HCT116 (cell line): ENCODE measurements around the gene GREB1L. TPM values are rescaled to one million over a fixed set of nuclear protein-coding genes. Genes with fewer than 3 reads are reported as not detected.

Experiments
- ATAC-seq: fragments of 200-7000 bp; cut with Tn5 transposase; 2 replicates; pipeline ENCODE4 v1.9.1; 2020; ENCODE audit warnings: mild to moderate bottlenecking, moderate library complexity
- BruUV-seq: library from RNA; stranded (reverse); fragments of 400-500 nt; replicated peaks from 2 replicates; lab custom pipeline; 2021; lab: Mats Ljungman, UMichigan
- CTCF ChIA-PET: fragments of 300-600 bp; sonication (Branson Sonifier 250); formaldehyde crosslinking; loops from one replicate; lab custom pipeline; 2021; ENCODE audit warnings: antibody characterized with exemption; lab: Charles Lee
- POLR2A ChIA-PET: fragments of 300-600, 350-600 bp; sonication (Branson Sonifier 250); formaldehyde crosslinking; loops from one replicate; lab custom pipeline; 2021; ENCODE audit warnings: antibody characterized with exemption; lab: Charles Lee
- RAD21 ChIA-PET, 2 experiments: fragments of 300-600 bp; sonication (Branson Sonifier 250); formaldehyde crosslinking; loops; one replicate each; lab custom pipeline; 2023; ENCODE audit warnings: low total read pairs in 2 of 2; ENCODE audit not compliant: uncharacterized antibody in 2 of 2, unreplicated experiment in 2 of 2, low non-redundant PET in 1 of 2; lab: Charles Lee
- DNase-seq: peaks from one replicate; pipeline ENCODE4 v3.0.0-alpha.2; 2010; ENCODE audit warnings: low read depth, low spot score
- H2AFZ ChIP-seq: fragments of 200-600 bp; shearing (Covaris generic), sonication (generic); 2 replicates; pipeline ENCODE4 v1.6.1; 2017; ENCODE audit warnings: low read depth, mixed run types, mixed read lengths, antibody characterized with exemption, low read length; ENCODE audit not compliant: poor library complexity, severe bottlenecking
- H3K27ac ChIP-seq: 2 replicates; pipeline ENCODE4 v1.5.1; 2012; ENCODE audit warnings: low read depth, low read length
- H3K27me3 ChIP-seq: fragments of 200-600 bp; sonication (generic); 2 replicates; pipeline ENCODE4 v1.6.1; 2016; ENCODE audit warnings: mixed run types, low read length, mixed read lengths; ENCODE audit not compliant: insufficient read depth
- H3K36me3 ChIP-seq, 2 experiments: fragments of 200-500 bp in 1 of 2; fragments of 200-600 bp in 1 of 2; sonication (Bioruptor generic) in 1 of 2; sonication (generic) in 1 of 2; 2 replicates each; pipeline versions ENCODE4 v1.5.1 to v1.6.1; 2014 to 2016; ENCODE audit warnings: low read length in 2 of 2, inconsistent platforms in 1 of 2, mixed read lengths in 1 of 2, mixed run types in 1 of 2; ENCODE audit not compliant: insufficient read depth in 2 of 2, control insufficient read depth in 1 of 2
- H3K4me1 ChIP-seq, 2 experiments: fragments of 200-600 bp in 1 of 2; sonication (generic) in 1 of 2; 2 replicates each; pipeline versions ENCODE4 v1.5.1 to v1.6.1; 2012 to 2017; ENCODE audit warnings: low read length in 2 of 2, inconsistent platforms in 1 of 2, mild to moderate bottlenecking in 1 of 2, mixed read lengths in 1 of 2, mixed run types in 1 of 2, moderate library complexity in 1 of 2; ENCODE audit not compliant: insufficient read depth in 2 of 2, control insufficient read depth in 1 of 2
- H3K4me2 ChIP-seq: fragments of 200-600 bp; sonication (generic); 2 replicates; pipeline ENCODE4 v1.6.1; 2017; ENCODE audit warnings: mixed run types, low read length, mixed read lengths
- H3K4me3 ChIP-seq, 2 experiments: fragments of 200-600 bp in 1 of 2; sonication (generic) in 1 of 2; replicated peaks in 1 of 2; 2 replicates each; pipeline ENCODE4 v1.5.1; 2011 to 2016; ENCODE audit warnings: low read length in 2 of 2, control low read depth in 1 of 2, low read depth in 1 of 2, mild to moderate bottlenecking in 1 of 2, mixed read lengths in 1 of 2, mixed run types in 1 of 2
- H3K79me2 ChIP-seq: fragments of 200-600 bp; sonication (generic); 2 replicates; pipeline ENCODE4 v1.6.1; 2017; ENCODE audit warnings: mild to moderate bottlenecking, mixed run types, low read length, moderate library complexity, mixed read lengths; ENCODE audit not compliant: insufficient read depth
- H3K9ac ChIP-seq: fragments of 200-600 bp; sonication (generic); 2 replicates; pipeline ENCODE4 v1.6.1; 2016; ENCODE audit warnings: low read length, mixed read lengths
- H3K9me2 ChIP-seq: fragments of 200-600 bp; sonication (generic), shearing (Covaris generic); 2 replicates; pipeline ENCODE4 v1.6.1; 2017; ENCODE audit warnings: mixed run types, mild to moderate bottlenecking, moderate library complexity; ENCODE audit not compliant: insufficient read depth
- H3K9me3 ChIP-seq, 2 experiments: fragments of 200-500 bp in 1 of 2; fragments of 200-600 bp in 1 of 2; sonication (Bioruptor generic) in 1 of 2; sonication (generic) in 1 of 2; 2 replicates each; pipeline ENCODE4 v1.6.1; 2014 to 2017; ENCODE audit warnings: low read length in 2 of 2, mixed read lengths in 2 of 2, inconsistent platforms in 1 of 2, low read depth in 1 of 2, mild to moderate bottlenecking in 1 of 2, mixed run types in 1 of 2, moderate library complexity in 1 of 2; ENCODE audit not compliant: control insufficient read depth in 1 of 2, insufficient read depth in 1 of 2
- H4K20me1 ChIP-seq: fragments of 200-600 bp; sonication (generic), shearing (Covaris generic); 2 replicates; pipeline ENCODE4 v1.6.1; 2017; ENCODE audit warnings: mixed run types, mild to moderate bottlenecking, moderate library complexity; ENCODE audit not compliant: insufficient read depth
- CBX3 ChIP-seq: IDR thresholded peaks from 2 replicates; pipeline ENCODE4 v1.6.1; 2012; ENCODE audit warnings: low read depth
- ELF1 ChIP-seq: IDR thresholded peaks from 2 replicates; pipeline ENCODE4 v1.6.1; 2012; ENCODE audit warnings: low read depth, borderline replicate concordance
- EZH2phosphoT487 ChIP-seq: fragments of 200-600 bp; IDR thresholded peaks from 2 replicates; pipeline ENCODE4 v1.6.1; 2018; ENCODE audit warnings: antibody characterized with exemption, borderline replicate concordance
- POLR2A ChIP-seq: IDR thresholded peaks from 2 replicates; pipeline ENCODE4 v1.7.0; 2011; ENCODE audit warnings: borderline replicate concordance; ENCODE audit not compliant: insufficient read depth, insufficient read length; ENCODE audit errors: extremely low read depth
- POLR2AphosphoS5 ChIP-seq: IDR thresholded peaks from 2 replicates; pipeline ENCODE4 v1.6.1; 2011; ENCODE audit warnings: mild to moderate bottlenecking, low read depth, low read length, moderate library complexity
- RAD21 ChIP-seq: IDR thresholded peaks from 2 replicates; pipeline ENCODE4 v1.6.1; 2012; ENCODE audit warnings: low read depth, mild to moderate bottlenecking
- SIN3A ChIP-seq: IDR thresholded peaks from 2 replicates; pipeline ENCODE4 v1.6.1; 2012; ENCODE audit warnings: low read depth
- SRF ChIP-seq: IDR thresholded peaks from 2 replicates; pipeline ENCODE4 v1.6.1; 2012; ENCODE audit warnings: low read depth
- YY1 ChIP-seq: IDR thresholded peaks from 2 replicates; pipeline ENCODE4 v1.6.1; 2011; ENCODE audit warnings: low read length, low read depth, moderate library complexity, mild to moderate bottlenecking; ENCODE audit not compliant: insufficient replicate concordance; ENCODE audit errors: extremely low read depth
- ZFX ChIP-seq: fragments of 450-650 bp; IDR thresholded peaks from 2 replicates; pipeline ENCODE4 v1.6.1; 2017
- intact Hi-C: fragments of 100-400 bp; cut with micrococcal nuclease; formaldehyde crosslinking; loops from 2 replicates; pipeline ENCODE4 v1.10.0; 2022
- total RNA-seq: library from RNA; stranded (reverse); gene quantifications from one replicate; pipeline ENCODE4 v1.2.1, GENCODE V29; 2021; ENCODE audit not compliant: unreplicated experiment
- TF ChIP-seq, protein P1 (sequence below): IDR thresholded peaks from 2 replicates; pipeline ENCODE4 v1.6.1; 2012; ENCODE audit warnings: low read depth
- TF ChIP-seq, protein P2 (sequence below): IDR thresholded peaks from 2 replicates; pipeline ENCODE4 v1.6.1; 2012
- TF ChIP-seq, protein P3 (sequence below): IDR thresholded peaks from 2 replicates; pipeline ENCODE4 v1.6.1; 2011; ENCODE audit warnings: mild to moderate bottlenecking, low read length, moderate library complexity; ENCODE audit not compliant: insufficient replicate concordance; ENCODE audit errors: extremely low read depth
- TF ChIP-seq, protein P4 (sequence below), 3 experiments: fragments of 200-600 bp in 1 of 3; sonication (generic) in 1 of 3; IDR thresholded peaks in 2 of 3; conservative IDR thresholded peaks in 1 of 3; 2 replicates each; pipeline ENCODE4 v1.5.1; 2012 to 2017; ENCODE audit warnings: low read depth in 2 of 3, low read length in 2 of 3, antibody characterized with exemption in 1 of 3, borderline replicate concordance in 1 of 3, control low read depth in 1 of 3, mild to moderate bottlenecking in 1 of 3, mixed read lengths in 1 of 3, mixed run types in 1 of 3, moderate library complexity in 1 of 3; ENCODE audit not compliant: insufficient read depth in 1 of 3

Gene GREB1L
- total RNA-seq, 1 experiment from 2014 or later, result 12.2 TPM

DNA sequence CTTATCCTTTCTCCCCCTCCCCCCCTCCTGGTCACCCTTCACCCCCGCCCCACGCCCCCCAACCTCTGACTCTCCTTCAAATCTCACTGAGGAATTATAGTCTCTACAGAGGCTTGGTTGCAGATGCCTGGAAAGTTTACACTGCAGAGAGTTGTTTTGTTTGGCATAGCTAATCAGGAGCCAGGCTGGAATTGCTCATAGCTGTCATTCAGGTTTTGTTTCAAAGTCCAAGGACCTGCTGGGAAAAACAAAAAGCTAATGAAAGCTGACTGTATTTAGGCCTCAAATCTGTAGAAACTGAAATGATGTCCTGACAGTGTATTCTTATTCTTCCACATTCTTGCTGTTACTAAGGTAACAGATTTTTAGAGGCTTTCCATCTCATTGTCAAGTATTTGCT is 22.6 kb downstream of the GREB1L start:
- ChIA-PET RAD21 (no interaction called here), CTCF (no interaction called here), POLR2A (no interaction called here)
- H3K36me3 ChIP-seq, result no peaks in the 10 kb centered on the region
- H3K79me2 ChIP-seq, result peaks cover 15% of the 10 kb centered on the region; the same call in 1 of the 2 replicates
- no peaks in the 10 kb centered on the region for H3K27me3 ChIP-seq
- H2AFZ ChIP-seq, result no peak overlapping the region
- no peaks in the 10 kb centered on the region for H4K20me1 ChIP-seq
- no peaks in the 10 kb centered on the region for H3K9me2 ChIP-seq
- DNase-seq, result no peak
- peaks cover 3 to 18% of the 10 kb centered on the region in 2 experiments; a peak in 3 of 4 replicates for H3K4me1 ChIP-seq
- no peaks in the 10 kb centered on the region for H3K9me3 ChIP-seq
- no peak overlapping the region for H3K27ac ChIP-seq
- ATAC-seq, result no peak
- H3K9ac ChIP-seq, result no peak overlapping the region
- no peak overlapping the region for H3K4me2 ChIP-seq
- H3K4me3 ChIP-seq, result no peak overlapping the region
- intact Hi-C loops, result loop anchor here (5.0 to 10.0 kb wide), 2 partner anchors 47 to 130 kb away; no protein-coding TSS in a partner anchor
- BruUV-seq, result no TSS peak
- TF ChIP-seq SRF (no peak), RAD21 (no peak), SIN3A (no peak), POLR2AphosphoS5 (no peak), ELF1 (no peak), ZFX (no peak), EZH2phosphoT487 (no peak), YY1 (no peak), CBX3 (no peak), POLR2A (no peak)
- TF ChIP-seq, protein P1, sequence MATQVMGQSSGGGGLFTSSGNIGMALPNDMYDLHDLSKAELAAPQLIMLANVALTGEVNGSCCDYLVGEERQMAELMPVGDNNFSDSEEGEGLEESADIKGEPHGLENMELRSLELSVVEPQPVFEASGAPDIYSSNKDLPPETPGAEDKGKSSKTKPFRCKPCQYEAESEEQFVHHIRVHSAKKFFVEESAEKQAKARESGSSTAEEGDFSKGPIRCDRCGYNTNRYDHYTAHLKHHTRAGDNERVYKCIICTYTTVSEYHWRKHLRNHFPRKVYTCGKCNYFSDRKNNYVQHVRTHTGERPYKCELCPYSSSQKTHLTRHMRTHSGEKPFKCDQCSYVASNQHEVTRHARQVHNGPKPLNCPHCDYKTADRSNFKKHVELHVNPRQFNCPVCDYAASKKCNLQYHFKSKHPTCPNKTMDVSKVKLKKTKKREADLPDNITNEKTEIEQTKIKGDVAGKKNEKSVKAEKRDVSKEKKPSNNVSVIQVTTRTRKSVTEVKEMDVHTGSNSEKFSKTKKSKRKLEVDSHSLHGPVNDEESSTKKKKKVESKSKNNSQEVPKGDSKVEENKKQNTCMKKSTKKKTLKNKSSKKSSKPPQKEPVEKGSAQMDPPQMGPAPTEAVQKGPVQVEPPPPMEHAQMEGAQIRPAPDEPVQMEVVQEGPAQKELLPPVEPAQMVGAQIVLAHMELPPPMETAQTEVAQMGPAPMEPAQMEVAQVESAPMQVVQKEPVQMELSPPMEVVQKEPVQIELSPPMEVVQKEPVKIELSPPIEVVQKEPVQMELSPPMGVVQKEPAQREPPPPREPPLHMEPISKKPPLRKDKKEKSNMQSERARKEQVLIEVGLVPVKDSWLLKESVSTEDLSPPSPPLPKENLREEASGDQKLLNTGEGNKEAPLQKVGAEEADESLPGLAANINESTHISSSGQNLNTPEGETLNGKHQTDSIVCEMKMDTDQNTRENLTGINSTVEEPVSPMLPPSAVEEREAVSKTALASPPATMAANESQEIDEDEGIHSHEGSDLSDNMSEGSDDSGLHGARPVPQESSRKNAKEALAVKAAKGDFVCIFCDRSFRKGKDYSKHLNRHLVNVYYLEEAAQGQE, result no peak
- TF ChIP-seq, protein P2, sequence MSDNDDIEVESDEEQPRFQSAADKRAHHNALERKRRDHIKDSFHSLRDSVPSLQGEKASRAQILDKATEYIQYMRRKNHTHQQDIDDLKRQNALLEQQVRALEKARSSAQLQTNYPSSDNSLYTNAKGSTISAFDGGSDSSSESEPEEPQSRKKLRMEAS, result no peak
- TF ChIP-seq, protein P3, sequence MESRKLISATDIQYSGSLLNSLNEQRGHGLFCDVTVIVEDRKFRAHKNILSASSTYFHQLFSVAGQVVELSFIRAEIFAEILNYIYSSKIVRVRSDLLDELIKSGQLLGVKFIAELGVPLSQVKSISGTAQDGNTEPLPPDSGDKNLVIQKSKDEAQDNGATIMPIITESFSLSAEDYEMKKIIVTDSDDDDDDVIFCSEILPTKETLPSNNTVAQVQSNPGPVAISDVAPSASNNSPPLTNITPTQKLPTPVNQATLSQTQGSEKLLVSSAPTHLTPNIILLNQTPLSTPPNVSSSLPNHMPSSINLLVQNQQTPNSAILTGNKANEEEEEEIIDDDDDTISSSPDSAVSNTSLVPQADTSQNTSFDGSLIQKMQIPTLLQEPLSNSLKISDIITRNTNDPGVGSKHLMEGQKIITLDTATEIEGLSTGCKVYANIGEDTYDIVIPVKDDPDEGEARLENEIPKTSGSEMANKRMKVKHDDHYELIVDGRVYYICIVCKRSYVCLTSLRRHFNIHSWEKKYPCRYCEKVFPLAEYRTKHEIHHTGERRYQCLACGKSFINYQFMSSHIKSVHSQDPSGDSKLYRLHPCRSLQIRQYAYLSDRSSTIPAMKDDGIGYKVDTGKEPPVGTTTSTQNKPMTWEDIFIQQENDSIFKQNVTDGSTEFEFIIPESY, result no peak
- TF ChIP-seq, protein P4, sequence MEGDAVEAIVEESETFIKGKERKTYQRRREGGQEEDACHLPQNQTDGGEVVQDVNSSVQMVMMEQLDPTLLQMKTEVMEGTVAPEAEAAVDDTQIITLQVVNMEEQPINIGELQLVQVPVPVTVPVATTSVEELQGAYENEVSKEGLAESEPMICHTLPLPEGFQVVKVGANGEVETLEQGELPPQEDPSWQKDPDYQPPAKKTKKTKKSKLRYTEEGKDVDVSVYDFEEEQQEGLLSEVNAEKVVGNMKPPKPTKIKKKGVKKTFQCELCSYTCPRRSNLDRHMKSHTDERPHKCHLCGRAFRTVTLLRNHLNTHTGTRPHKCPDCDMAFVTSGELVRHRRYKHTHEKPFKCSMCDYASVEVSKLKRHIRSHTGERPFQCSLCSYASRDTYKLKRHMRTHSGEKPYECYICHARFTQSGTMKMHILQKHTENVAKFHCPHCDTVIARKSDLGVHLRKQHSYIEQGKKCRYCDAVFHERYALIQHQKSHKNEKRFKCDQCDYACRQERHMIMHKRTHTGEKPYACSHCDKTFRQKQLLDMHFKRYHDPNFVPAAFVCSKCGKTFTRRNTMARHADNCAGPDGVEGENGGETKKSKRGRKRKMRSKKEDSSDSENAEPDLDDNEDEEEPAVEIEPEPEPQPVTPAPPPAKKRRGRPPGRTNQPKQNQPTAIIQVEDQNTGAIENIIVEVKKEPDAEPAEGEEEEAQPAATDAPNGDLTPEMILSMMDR (IDR thresholded peaks at IDR 0.05 in 2 of 3, conservative IDR thresholded peaks at IDR 0.05 in 1 of 3; ENCODE audit: borderline replicate concordance in 1 of 3, insufficient read depth in 1 of 3, low read depth in 2 of 3, low read length in 2 of 3), result no peak
